ENCODE results near the gene SPOCK2. TPM values are rescaled to one million over a fixed set of nuclear protein-coding genes. Genes with fewer than 3 reads are reported as not detected.

SPOCK2 gene
- total RNA-seq, 1 donor from 2014 or later, result 0.54 TPM

GRCh38 chr10:72016608-72017300 is 71.6 kb downstream of the SPOCK2 start:
- TF ChIP-seq, protein P1, sequence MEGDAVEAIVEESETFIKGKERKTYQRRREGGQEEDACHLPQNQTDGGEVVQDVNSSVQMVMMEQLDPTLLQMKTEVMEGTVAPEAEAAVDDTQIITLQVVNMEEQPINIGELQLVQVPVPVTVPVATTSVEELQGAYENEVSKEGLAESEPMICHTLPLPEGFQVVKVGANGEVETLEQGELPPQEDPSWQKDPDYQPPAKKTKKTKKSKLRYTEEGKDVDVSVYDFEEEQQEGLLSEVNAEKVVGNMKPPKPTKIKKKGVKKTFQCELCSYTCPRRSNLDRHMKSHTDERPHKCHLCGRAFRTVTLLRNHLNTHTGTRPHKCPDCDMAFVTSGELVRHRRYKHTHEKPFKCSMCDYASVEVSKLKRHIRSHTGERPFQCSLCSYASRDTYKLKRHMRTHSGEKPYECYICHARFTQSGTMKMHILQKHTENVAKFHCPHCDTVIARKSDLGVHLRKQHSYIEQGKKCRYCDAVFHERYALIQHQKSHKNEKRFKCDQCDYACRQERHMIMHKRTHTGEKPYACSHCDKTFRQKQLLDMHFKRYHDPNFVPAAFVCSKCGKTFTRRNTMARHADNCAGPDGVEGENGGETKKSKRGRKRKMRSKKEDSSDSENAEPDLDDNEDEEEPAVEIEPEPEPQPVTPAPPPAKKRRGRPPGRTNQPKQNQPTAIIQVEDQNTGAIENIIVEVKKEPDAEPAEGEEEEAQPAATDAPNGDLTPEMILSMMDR (IDR thresholded peaks at IDR 0.05), result no peak
- no peak overlapping the region for H3K4me3 Mint-ChIP-seq (ENCODE audit: unreplicated experiment)
- H3K27ac Mint-ChIP-seq (ENCODE audit: unreplicated experiment), result peak overlapping the region; percentile 67
- no peaks in the 10 kb centered on the region for H3K27me3 Mint-ChIP-seq (ENCODE audit: unreplicated experiment)
- no peak for DNase-seq (ENCODE audit: extremely low spot score, unreplicated experiment)
- H3K36me3 Mint-ChIP-seq (ENCODE audit: unreplicated experiment), result peaks cover 1% of the 10 kb centered on the region
- H3K9me3 Mint-ChIP-seq (ENCODE audit: unreplicated experiment), result no peaks in the 10 kb centered on the region
- peaks cover 30% of the 10 kb centered on the region for H3K4me1 Mint-ChIP-seq (ENCODE audit: unreplicated experiment)

GRCh38 chr10:72015841-72016240 is 72.5 kb downstream of the SPOCK2 start:
- no peak for DNase-seq (ENCODE audit: extremely low spot score, unreplicated experiment)
- TF ChIP-seq, protein P1 (IDR thresholded peaks at IDR 0.05), result no peak
- Mint-ChIP-seq H3K4me3 (ENCODE audit: unreplicated experiment) (no peak overlapping the region), H3K36me3 (ENCODE audit: unreplicated experiment) (peaks cover 5% of the 10 kb centered on the region), H3K4me1 (ENCODE audit: unreplicated experiment) (peaks cover 38% of the 10 kb centered on the region), H3K27me3 (ENCODE audit: unreplicated experiment) (no peaks in the 10 kb centered on the region), H3K27ac (ENCODE audit: unreplicated experiment) (no peak overlapping the region), H3K9me3 (ENCODE audit: unreplicated experiment) (no peaks in the 10 kb centered on the region)

GRCh38 chr10:72014785-72015480 is 73.4 kb downstream of the SPOCK2 start:
- no peaks in the 10 kb centered on the region for H3K27me3 Mint-ChIP-seq (ENCODE audit: unreplicated experiment)
- no peak overlapping the region for H3K27ac Mint-ChIP-seq (ENCODE audit: unreplicated experiment)
- no peaks in the 10 kb centered on the region for H3K9me3 Mint-ChIP-seq (ENCODE audit: unreplicated experiment)
- H3K36me3 Mint-ChIP-seq (ENCODE audit: unreplicated experiment), result peaks cover 8% of the 10 kb centered on the region
- peaks cover 47% of the 10 kb centered on the region for H3K4me1 Mint-ChIP-seq (ENCODE audit: unreplicated experiment)
- DNase-seq (ENCODE audit: extremely low spot score, unreplicated experiment), result no peak
- no peak overlapping the region for H3K4me3 Mint-ChIP-seq (ENCODE audit: unreplicated experiment)
- TF ChIP-seq, protein P1 (IDR thresholded peaks at IDR 0.05), result no peak

- peaks cover 54% of the 10 kb centered on the region for H3K4me1 Mint-ChIP-seq (ENCODE audit: unreplicated experiment)
Measured at GRCh38 chr10:72014197-72014596, 74.2 kb downstream of the SPOCK2 start.

More at GRCh38 chr10:72014197-72014596, 74.2 kb downstream of the SPOCK2 start:
- H3K27ac Mint-ChIP-seq (ENCODE audit: unreplicated experiment), result no peak overlapping the region
- H3K4me3 Mint-ChIP-seq (ENCODE audit: unreplicated experiment), result no peak overlapping the region
- no peak for DNase-seq (ENCODE audit: extremely low spot score, unreplicated experiment)
- TF ChIP-seq, protein P1 (IDR thresholded peaks at IDR 0.05), result no peak
- no peaks in the 10 kb centered on the region for H3K27me3 Mint-ChIP-seq (ENCODE audit: unreplicated experiment)
- H3K9me3 Mint-ChIP-seq (ENCODE audit: unreplicated experiment), result no peaks in the 10 kb centered on the region
- peaks cover 8% of the 10 kb centered on the region for H3K36me3 Mint-ChIP-seq (ENCODE audit: unreplicated experiment)
